Keratinocyte (primary cell): ENCODE measurements around the gene LRRC10B.

Experiments used
- CTCF ChIP-seq, 3 experiments: IDR thresholded peaks in 1 of 3; conservative IDR thresholded peaks in 1 of 3; optimal IDR thresholded peaks in 1 of 3; 2 replicates in 2 of 3; 3 replicates in 1 of 3; pipeline versions ENCODE3 to v1.5.1; 2011; ENCODE audit warnings: low read length in 3 of 3, mild to moderate bottlenecking in 3 of 3, moderate library complexity in 2 of 3, control low read depth in 1 of 3, inconsistent platforms in 1 of 3; ENCODE audit not compliant: insufficient read depth in 2 of 3; ENCODE audit errors: extremely low read depth in 1 of 3
- EZH2 ChIP-seq: IDR thresholded peaks from one replicate; pipeline ENCODE4 v1.6.1; 2012; ENCODE audit warnings: inconsistent platforms, mild to moderate bottlenecking, low read length, moderate library complexity

- TF ChIP-seq CTCF (optimal IDR thresholded peaks at IDR 0.05 in 1 of 3, IDR thresholded peaks at IDR 0.05 in 1 of 3, conservative IDR thresholded peaks at IDR 0.05 in 1 of 3; ENCODE audit: extremely low read depth in 1 of 3, insufficient read depth in 2 of 3, low read length in 3 of 3) (peak; percentile 77 to 94 (median 93)), EZH2 (no peak)
Measured at GRCh38 chr11:61532134-61533038, 23.8 kb downstream of the LRRC10B start.
